ENCODE results near the gene KIRREL3. TPM values are rescaled to one million over a fixed set of nuclear protein-coding genes. Genes with fewer than 3 reads are reported as not detected.
"Not testable (repeated sequence)": the region's sequence is repeated elsewhere in the genome, so short reads cannot be mapped to it uniquely, and the experiment has no call there.

The KIRREL3 gene
- total and polyA plus RNA-seq, 7 experiments from 2014 or later = not detected

DNA sequence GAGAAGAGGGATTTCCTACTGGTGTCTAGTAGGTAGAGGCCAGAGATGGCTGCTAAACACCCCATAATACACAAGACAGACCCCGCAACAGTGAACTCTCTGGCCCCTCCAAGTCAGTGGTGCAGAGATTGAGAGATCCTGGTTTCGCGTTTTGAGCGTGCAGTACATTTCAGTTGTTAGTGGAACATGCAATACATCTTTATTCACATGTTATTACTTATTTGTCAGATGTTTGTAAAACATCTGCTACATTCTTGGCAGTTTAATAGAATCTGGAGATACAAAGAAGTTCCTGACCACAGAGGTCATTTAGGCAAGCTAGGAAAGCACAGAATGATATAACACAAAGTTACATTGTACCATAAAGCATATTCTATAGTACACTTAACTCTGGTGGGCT lies 603.6 kb downstream of the KIRREL3 start:
- DNase-seq (no peak), ATAC-seq (no peak)
- no peaks in the 10 kb centered on the region for H3K27me3 Mint-ChIP-seq
- H3K4me3 Mint-ChIP-seq = no peak overlapping the region
- no peaks in the 10 kb centered on the region for H3K36me3 ChIP-seq (ENCODE audit: control insufficient read depth in 2 of 3, insufficient read depth in 3 of 3, low read length in 3 of 3)
- no peak overlapping the region for H3K27ac Mint-ChIP-seq
- no peaks in the 10 kb centered on the region for H3K9me3 ChIP-seq (ENCODE audit: control insufficient read depth in 2 of 3, low read length in 3 of 3)
- H3K27me3 ChIP-seq (ENCODE audit: control insufficient read depth in 2 of 2, insufficient read depth in 2 of 2, low read length in 2 of 2) = no peaks in the 10 kb centered on the region
- H3K9me3 Mint-ChIP-seq = no peaks in the 10 kb centered on the region
- H3K4me1 ChIP-seq (ENCODE audit: control insufficient read depth in 2 of 2, insufficient read depth in 2 of 2, low read length in 2 of 2) = no peaks in the 10 kb centered on the region
- peaks cover 0 to 11% (median 0%) of the 10 kb centered on the region in 7 donors for H3K4me1 Mint-ChIP-seq
- CTCF ChIA-PET = no interaction called here
- H3K36me3 Mint-ChIP-seq = peaks cover 0 to 3% (median 0%) of the 10 kb centered on the region in 5 donors
- intact Hi-C loops (cut with micrococcal nuclease) = no loop called here
- POLR2A ChIA-PET = no interaction called here
- H3K4me3 ChIP-seq (ENCODE audit: low read length) = no peak overlapping the region
- H3K27ac ChIP-seq (ENCODE audit: low read depth, low read length) = no peak overlapping the region

DNA sequence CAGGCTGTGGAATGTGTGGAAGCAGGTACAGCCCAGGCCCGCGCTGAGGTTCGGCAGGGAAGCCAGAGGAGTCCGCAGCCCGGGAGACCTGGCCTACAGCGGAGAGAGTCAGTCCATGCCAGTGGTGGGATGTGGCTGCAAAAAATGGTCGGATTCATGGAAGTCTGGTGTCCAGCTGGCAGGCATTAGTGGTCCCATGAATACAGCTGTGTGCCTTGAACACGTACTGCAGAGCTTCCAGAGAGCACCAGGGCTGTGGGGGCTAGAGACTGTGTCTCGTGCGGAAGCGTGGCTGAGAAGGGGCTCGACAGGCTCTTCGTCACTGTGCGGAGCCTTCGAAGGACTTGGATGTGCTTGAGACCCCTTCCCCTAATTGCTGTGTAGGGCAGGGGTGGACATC lies 604.3 kb downstream of the KIRREL3 start:
- DNase-seq; H3K36me3 Mint-ChIP-seq; POLR2A ChIA-PET; H3K36me3 ChIP-seq (ENCODE audit: control insufficient read depth in 2 of 3, insufficient read depth in 3 of 3, low read length in 3 of 3); H3K9me3 Mint-ChIP-seq; H3K27me3 Mint-ChIP-seq; intact Hi-C loops (cut with micrococcal nuclease); H3K27ac ChIP-seq (ENCODE audit: low read depth, low read length); CTCF ChIA-PET; H3K27ac Mint-ChIP-seq; H3K27me3 ChIP-seq (ENCODE audit: control insufficient read depth in 2 of 2, insufficient read depth in 2 of 2, low read length in 2 of 2); ATAC-seq; H3K9me3 ChIP-seq (ENCODE audit: control insufficient read depth in 2 of 3, low read length in 3 of 3); H3K4me1 ChIP-seq (ENCODE audit: control insufficient read depth in 2 of 2, insufficient read depth in 2 of 2, low read length in 2 of 2); H3K4me3 ChIP-seq (ENCODE audit: low read length); H3K4me3 Mint-ChIP-seq: not testable (repeated sequence)
- peaks cover 0 to 11% (median 0%) of the 10 kb centered on the region in 7 donors for H3K4me1 Mint-ChIP-seq

DNA sequence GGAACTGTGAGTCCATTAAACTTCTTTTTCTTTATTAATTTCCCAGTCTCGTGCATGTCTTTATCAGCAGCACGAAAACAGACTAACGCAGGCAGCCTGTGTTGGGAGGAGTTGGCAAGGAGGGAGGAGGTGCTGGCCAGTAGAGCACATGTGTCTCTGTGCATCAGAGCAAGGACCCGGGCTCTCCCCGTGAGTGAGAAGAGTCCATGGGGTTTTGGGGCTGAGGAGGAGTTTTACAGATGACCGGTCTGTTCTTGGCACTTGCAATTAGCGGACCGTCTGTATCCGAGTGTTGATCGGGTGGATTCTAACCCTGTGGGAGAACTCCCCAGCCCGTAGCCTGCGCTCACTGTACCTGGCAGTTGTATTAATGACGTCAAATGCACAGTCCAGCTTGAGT lies 604.8 kb downstream of the KIRREL3 start:
- H3K36me3 ChIP-seq (ENCODE audit: control insufficient read depth in 2 of 3, insufficient read depth in 3 of 3, low read length in 3 of 3); H3K27ac ChIP-seq (ENCODE audit: low read depth, low read length); intact Hi-C loops (cut with micrococcal nuclease); H3K4me3 ChIP-seq (ENCODE audit: low read length); H3K27me3 Mint-ChIP-seq; DNase-seq; CTCF ChIA-PET; H3K4me1 ChIP-seq (ENCODE audit: control insufficient read depth in 2 of 2, insufficient read depth in 2 of 2, low read length in 2 of 2); H3K27ac Mint-ChIP-seq; H3K9me3 ChIP-seq (ENCODE audit: control insufficient read depth in 2 of 3, low read length in 3 of 3); H3K9me3 Mint-ChIP-seq; H3K27me3 ChIP-seq (ENCODE audit: control insufficient read depth in 2 of 2, insufficient read depth in 2 of 2, low read length in 2 of 2); H3K36me3 Mint-ChIP-seq; ATAC-seq; POLR2A ChIA-PET; H3K4me3 Mint-ChIP-seq: not testable (repeated sequence)
- H3K4me1 Mint-ChIP-seq = peaks cover 0 to 11% (median 0%) of the 10 kb centered on the region in 7 donors

DNA sequence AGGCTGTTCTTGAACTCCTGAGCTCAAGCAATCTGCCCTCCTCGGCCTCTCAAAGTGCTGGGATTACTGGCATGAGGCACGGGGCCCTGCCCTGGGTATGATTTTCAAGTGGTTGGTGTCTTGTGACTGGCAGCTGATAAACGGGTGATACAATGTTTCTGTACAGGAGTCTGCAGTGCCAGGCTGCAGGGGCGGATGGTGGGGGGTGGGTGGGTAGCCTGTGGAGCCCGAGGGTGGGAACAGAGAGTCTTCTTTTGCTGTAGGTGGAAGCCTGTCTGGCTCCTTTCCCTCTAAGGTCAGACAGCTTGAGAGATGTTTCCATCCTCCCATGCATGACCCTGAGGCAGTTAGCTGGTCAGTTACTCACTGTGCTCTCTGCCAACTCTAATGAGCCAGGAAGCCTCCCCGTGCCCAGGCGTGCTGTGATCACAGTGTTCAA lies 605.9 kb downstream of the KIRREL3 start:
- POLR2A ChIA-PET; H3K36me3 Mint-ChIP-seq; ATAC-seq; H3K9me3 Mint-ChIP-seq; H3K27ac Mint-ChIP-seq; H3K4me3 Mint-ChIP-seq; H3K9me3 ChIP-seq (ENCODE audit: control insufficient read depth in 2 of 3, low read length in 3 of 3); CTCF ChIA-PET; intact Hi-C loops (cut with micrococcal nuclease); H3K36me3 ChIP-seq (ENCODE audit: control insufficient read depth in 2 of 3, insufficient read depth in 3 of 3, low read length in 3 of 3); H3K27me3 ChIP-seq (ENCODE audit: control insufficient read depth in 2 of 2, insufficient read depth in 2 of 2, low read length in 2 of 2); H3K27me3 Mint-ChIP-seq; H3K4me1 ChIP-seq (ENCODE audit: control insufficient read depth in 2 of 2, insufficient read depth in 2 of 2, low read length in 2 of 2); H3K4me3 ChIP-seq (ENCODE audit: low read length); DNase-seq; H3K27ac ChIP-seq (ENCODE audit: low read depth, low read length): not testable (repeated sequence)
- peaks cover 0 to 13% (median 0%) of the 10 kb centered on the region in 7 donors for H3K4me1 Mint-ChIP-seq

DNA sequence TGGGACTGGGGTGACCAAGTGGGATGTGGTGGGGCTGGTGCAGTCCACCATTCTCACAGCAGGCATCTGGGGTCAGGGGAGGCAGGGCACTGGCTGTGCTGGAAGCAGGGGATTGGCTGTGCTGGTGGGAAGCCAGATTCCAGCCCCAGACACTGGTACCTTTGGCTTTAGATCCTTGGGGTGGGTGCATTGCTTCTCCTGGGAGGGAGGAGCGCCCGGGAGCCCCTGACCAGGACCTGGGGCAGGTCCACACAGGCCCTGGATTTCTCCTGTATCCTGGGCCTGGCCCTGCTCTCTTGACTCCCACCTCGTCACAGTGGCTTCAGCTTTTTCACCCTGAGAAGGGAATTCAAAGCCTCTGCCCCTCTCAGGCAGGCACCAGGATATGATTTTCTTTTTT lies 606.5 kb downstream of the KIRREL3 start:
- POLR2A ChIA-PET = no interaction called here
- Histone ChIP-seq H3K27me3 (ENCODE audit: control insufficient read depth in 2 of 2, insufficient read depth in 2 of 2, low read length in 2 of 2) (no peaks in the 10 kb centered on the region), H3K36me3 (ENCODE audit: control insufficient read depth in 2 of 3, insufficient read depth in 3 of 3, low read length in 3 of 3) (no peaks in the 10 kb centered on the region), H3K9me3 (ENCODE audit: control insufficient read depth in 2 of 3, low read length in 3 of 3) (no peaks in the 10 kb centered on the region), H3K27ac (ENCODE audit: low read depth, low read length) (no peak overlapping the region), H3K4me3 (ENCODE audit: low read length) (no peak overlapping the region), H3K4me1 (ENCODE audit: control insufficient read depth in 2 of 2, insufficient read depth in 2 of 2, low read length in 2 of 2) (no peaks in the 10 kb centered on the region)
- Mint-ChIP-seq H3K27ac (no peak overlapping the region), H3K27me3 (no peaks in the 10 kb centered on the region), H3K4me3 (no peak overlapping the region), H3K9me3 (no peaks in the 10 kb centered on the region), H3K4me1 (peaks cover 0 to 13% (median 0%) of the 10 kb centered on the region in 7 donors), H3K36me3 (no peaks in the 10 kb centered on the region)
- DNase-seq = no peak
- ATAC-seq = no peak
- CTCF ChIA-PET = no interaction called here
- intact Hi-C loops (cut with micrococcal nuclease) = no loop called here

DNA sequence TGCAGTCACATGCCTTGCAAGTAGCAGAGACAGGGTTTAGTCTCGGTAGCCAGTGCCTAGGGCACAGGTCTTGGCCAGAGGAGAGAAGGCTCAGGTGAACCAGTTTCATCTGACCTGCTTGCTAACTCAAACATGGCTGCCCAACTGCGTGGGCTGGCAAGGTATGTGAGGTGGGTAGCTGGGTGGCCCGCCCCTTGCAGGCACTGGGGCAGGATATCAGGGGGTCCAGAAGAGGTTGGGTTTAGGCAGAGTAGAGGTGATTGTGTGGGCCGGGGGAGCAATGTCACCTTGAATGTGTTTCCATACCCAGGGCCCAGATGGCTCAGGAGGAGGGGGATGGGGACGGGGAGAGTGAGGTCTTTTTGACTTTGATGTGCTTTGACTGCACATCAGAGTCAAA lies 607.4 kb downstream of the KIRREL3 start:
- Mint-ChIP-seq H3K36me3 (no peaks in the 10 kb centered on the region), H3K27me3 (no peaks in the 10 kb centered on the region), H3K27ac (no peak overlapping the region), H3K4me3 (no peak overlapping the region), H3K4me1 (peaks cover 0 to 15% (median 0%) of the 10 kb centered on the region in 7 donors), H3K9me3 (no peaks in the 10 kb centered on the region)
- no peaks in the 10 kb centered on the region for H3K4me1 ChIP-seq (ENCODE audit: control insufficient read depth in 2 of 2, insufficient read depth in 2 of 2, low read length in 2 of 2)
- ChIA-PET CTCF (no interaction called here), POLR2A (no interaction called here)
- no peak overlapping the region for H3K4me3 ChIP-seq (ENCODE audit: low read length)
- H3K27me3 ChIP-seq (ENCODE audit: control insufficient read depth in 2 of 2, insufficient read depth in 2 of 2, low read length in 2 of 2) = no peaks in the 10 kb centered on the region
- ATAC-seq (no peak), DNase-seq (no peak)
- intact Hi-C loops (cut with micrococcal nuclease) = no loop called here
- H3K36me3 ChIP-seq (ENCODE audit: control insufficient read depth in 2 of 3, insufficient read depth in 3 of 3, low read length in 3 of 3) = no peaks in the 10 kb centered on the region
- no peaks in the 10 kb centered on the region for H3K9me3 ChIP-seq (ENCODE audit: control insufficient read depth in 2 of 3, low read length in 3 of 3)
- H3K27ac ChIP-seq (ENCODE audit: low read depth, low read length) = no peak overlapping the region

DNA sequence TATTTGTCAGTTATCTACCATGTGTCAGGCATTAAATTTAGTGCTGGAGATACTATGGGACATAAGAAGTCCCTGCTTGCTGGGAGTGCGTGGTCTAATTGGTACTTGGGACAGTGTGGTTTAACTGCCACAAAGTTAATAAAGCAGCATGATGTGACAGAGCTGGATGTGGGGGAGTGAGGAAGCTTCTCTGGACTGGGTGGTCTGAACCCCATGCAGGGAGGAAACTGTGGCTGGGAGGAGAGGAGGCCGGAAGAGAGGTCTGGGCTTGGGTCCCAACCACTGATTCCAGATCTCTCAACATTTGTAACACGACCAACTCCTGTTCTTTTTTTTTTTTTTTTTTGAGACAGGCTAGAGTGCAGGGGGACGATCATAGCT lies 607.9 kb downstream of the KIRREL3 start:
- DNase-seq (no peak), ATAC-seq (peak; percentile 33)
- Histone ChIP-seq H3K4me1 (ENCODE audit: control insufficient read depth in 2 of 2, insufficient read depth in 2 of 2, low read length in 2 of 2) (no peaks in the 10 kb centered on the region), H3K9me3 (ENCODE audit: control insufficient read depth in 2 of 3, low read length in 3 of 3) (no peaks in the 10 kb centered on the region), H3K36me3 (ENCODE audit: control insufficient read depth in 2 of 3, insufficient read depth in 3 of 3, low read length in 3 of 3) (no peaks in the 10 kb centered on the region), H3K27ac (ENCODE audit: low read depth, low read length) (no peak overlapping the region), H3K4me3 (ENCODE audit: low read length) (no peak overlapping the region), H3K27me3 (ENCODE audit: control insufficient read depth in 2 of 2, insufficient read depth in 2 of 2, low read length in 2 of 2) (no peaks in the 10 kb centered on the region)
- H3K36me3 Mint-ChIP-seq = no peaks in the 10 kb centered on the region
- intact Hi-C loops (cut with micrococcal nuclease) = loop anchor here in 1 of 2 donors (1.0 kb wide), 1 partner anchor 82 kb away; no protein-coding TSS in a partner anchor
- ChIA-PET CTCF (interaction anchor here (0.6 kb wide), 1 partner anchor 1765 kb away, joined by 3 read pairs; no protein-coding TSS in a partner anchor), POLR2A (no interaction called here)
- peaks cover 0 to 15% (median 0%) of the 10 kb centered on the region in 7 donors for H3K4me1 Mint-ChIP-seq
- H3K27me3 Mint-ChIP-seq = no peaks in the 10 kb centered on the region
- H3K4me3 Mint-ChIP-seq = peak overlapping the region in 1 of 10 donors; percentile 37
- peak overlapping the region in 1 of 9 donors; percentile 3 for H3K27ac Mint-ChIP-seq
- H3K9me3 Mint-ChIP-seq = no peaks in the 10 kb centered on the region
